ENCODE measurements around the gene TRPM5. TPM values are rescaled to one million over a fixed set of nuclear protein-coding genes. Genes with fewer than 3 reads are reported as not detected.

Gene TRPM5
- total RNA-seq, 4 donors from 2014 or later: not detected

DNA sequence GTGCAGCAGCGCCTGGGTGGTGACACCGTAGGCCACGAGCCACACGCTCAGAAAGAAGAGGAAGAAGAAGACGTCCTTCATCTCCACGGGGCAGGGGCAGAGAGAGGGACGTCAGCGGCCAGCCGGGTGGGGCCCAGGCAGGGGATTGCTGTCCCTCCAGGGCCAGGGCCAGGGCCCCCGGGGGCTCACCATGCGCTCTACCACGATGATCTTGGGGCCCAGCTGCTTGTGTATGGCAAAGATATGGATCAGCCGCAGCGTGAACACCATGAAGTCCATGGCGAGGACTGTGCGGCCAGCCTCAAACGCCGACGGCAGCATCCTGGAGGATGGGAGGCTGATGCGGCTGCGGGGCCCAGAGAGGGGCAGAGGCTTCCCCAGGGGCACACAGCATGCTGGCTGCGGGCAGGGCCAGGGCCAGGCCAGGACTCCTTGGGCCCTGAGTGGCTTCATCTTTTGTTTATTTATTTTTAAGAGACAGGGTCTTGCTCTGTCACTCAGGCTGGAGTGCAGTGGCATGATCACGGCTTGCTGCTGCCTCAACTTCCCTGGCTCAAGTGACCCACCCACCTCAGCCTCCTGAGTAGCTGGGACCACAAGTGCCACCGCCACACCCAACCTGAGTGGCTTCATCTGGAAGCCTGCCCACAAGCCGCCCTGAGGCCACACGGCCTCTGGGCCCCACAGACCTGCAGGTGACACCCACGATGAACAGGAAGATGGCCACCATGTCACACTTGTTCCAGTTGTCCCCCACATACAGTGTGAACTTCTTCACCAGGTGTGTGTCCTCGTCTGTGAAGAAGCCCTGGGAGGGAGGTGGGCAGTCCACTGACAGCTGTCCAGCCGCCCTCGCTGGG, 32.6 kb downstream of the TRPM5 start:
- Histone ChIP-seq H3K4me3 (no peak overlapping the region), H3K9me3 (no peaks in the 10 kb centered on the region), H3K27me3 (peaks cover 0 to 30% (median 0%) of the 10 kb centered on the region in 4 donors), H3K36me3 (no peaks in the 10 kb centered on the region), H3K27ac (no peak overlapping the region), H3K4me1 (peaks cover 0 to 8% (median 0%) of the 10 kb centered on the region in 3 donors)
- 75 to 76% methylated on average over 4 to 14 of the region's 30 CpGs for WGBS, 2 donors
- intact Hi-C loops (cut with DNase I): no loop called here
- no peak for DNase-seq
- no peak for TF ChIP-seq POLR2A (IDR thresholded peaks at IDR 0.05)
- TF ChIP-seq, protein P1, sequence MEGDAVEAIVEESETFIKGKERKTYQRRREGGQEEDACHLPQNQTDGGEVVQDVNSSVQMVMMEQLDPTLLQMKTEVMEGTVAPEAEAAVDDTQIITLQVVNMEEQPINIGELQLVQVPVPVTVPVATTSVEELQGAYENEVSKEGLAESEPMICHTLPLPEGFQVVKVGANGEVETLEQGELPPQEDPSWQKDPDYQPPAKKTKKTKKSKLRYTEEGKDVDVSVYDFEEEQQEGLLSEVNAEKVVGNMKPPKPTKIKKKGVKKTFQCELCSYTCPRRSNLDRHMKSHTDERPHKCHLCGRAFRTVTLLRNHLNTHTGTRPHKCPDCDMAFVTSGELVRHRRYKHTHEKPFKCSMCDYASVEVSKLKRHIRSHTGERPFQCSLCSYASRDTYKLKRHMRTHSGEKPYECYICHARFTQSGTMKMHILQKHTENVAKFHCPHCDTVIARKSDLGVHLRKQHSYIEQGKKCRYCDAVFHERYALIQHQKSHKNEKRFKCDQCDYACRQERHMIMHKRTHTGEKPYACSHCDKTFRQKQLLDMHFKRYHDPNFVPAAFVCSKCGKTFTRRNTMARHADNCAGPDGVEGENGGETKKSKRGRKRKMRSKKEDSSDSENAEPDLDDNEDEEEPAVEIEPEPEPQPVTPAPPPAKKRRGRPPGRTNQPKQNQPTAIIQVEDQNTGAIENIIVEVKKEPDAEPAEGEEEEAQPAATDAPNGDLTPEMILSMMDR (IDR thresholded peaks at IDR 0.05): no peak

DNA sequence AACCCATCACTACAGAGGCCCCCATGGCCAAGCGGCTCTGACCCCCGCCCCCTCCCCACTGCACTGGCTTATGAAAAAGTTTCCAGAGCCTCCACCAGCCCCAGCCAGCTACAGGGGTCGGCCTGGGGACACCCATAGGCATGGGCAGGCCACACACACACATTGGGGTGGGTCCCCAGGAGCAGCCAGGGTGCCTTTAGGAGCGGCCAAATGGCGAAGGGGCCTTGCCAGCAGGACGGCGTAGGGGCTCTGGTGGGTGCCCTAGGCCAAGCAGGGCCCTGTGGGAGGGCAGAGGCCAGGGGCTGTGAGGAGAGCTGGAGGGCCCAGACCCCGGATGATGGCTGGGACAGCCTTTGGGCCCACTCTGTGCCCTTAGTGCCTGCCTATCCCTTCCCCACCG, 33.7 kb downstream of the TRPM5 start:
- H3K27ac ChIP-seq: no peak overlapping the region
- no peak overlapping the region for H3K4me3 ChIP-seq
- no peaks in the 10 kb centered on the region for H3K36me3 ChIP-seq
- peaks cover 0 to 8% (median 0%) of the 10 kb centered on the region in 3 donors for H3K4me1 ChIP-seq
- H3K9me3 ChIP-seq: no peaks in the 10 kb centered on the region
- no peak for DNase-seq
- TF ChIP-seq, protein P1 (IDR thresholded peaks at IDR 0.05): no peak
- no peak for TF ChIP-seq POLR2A (IDR thresholded peaks at IDR 0.05)
- peaks cover 0 to 30% (median 0%) of the 10 kb centered on the region in 4 donors for H3K27me3 ChIP-seq
- WGBS, 2 donors: 73% methylated on average over 5 of the region's 9 CpGs; no CpG with 5 or more reads in 1 of the 2 donors
- intact Hi-C loops (cut with DNase I): no loop called here

DNA sequence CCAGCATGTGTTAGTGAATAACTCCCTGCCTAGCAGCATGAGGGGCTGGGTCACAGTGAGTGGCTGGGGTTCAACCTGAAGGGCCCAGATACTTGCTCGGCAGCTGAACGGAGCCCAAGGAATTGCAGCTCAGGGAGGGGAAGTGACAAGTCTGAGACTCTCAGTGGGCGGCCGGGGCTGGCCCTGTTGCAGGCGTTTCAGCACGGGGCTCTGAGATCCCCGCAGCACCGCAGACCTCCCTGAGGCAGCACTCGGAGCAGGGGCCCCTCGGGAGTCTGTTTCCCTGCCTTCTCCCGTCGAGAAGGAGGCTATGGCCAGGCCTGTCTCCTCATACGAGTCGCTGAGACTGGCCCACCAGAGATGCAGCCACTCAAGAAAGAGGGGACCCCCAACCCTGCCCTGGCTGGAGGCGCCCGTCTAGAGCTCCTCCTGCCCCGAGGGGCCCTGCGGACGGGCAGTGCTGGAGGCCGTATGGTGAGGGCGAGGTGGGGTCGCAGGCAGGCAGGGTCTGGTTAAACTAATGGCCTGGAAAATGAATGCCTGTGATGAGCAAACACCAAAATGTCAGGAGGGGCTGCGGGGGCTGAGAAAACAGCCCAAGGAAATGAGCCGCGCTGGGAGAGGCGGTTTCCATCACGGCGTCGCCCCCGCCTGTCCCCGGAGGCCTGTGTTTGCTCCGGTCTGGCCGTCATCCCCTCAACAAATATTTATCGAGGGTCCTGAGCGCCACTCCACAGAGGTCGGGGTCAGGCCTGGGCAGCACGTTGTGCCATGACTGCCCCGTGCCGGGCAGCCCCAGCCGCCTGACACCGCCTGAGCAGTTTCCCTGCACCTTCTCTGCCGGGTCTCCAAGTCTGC, 34.5 kb downstream of the TRPM5 start:
- DNase-seq: no peak
- TF ChIP-seq, protein P1 (IDR thresholded peaks at IDR 0.05): no peak
- TF ChIP-seq POLR2A (IDR thresholded peaks at IDR 0.05): no peak
- H3K9me3 ChIP-seq: no peaks in the 10 kb centered on the region
- intact Hi-C loops (cut with DNase I): no loop called here
- H3K27ac ChIP-seq: no peak overlapping the region
- no peak overlapping the region for H3K4me3 ChIP-seq
- H3K4me1 ChIP-seq: peaks cover 0 to 8% (median 0%) of the 10 kb centered on the region in 3 donors
- no peaks in the 10 kb centered on the region for H3K36me3 ChIP-seq
- H3K27me3 ChIP-seq: peaks cover 0 to 30% (median 0%) of the 10 kb centered on the region in 4 donors
- 40 to 55% methylated on average over 5 to 9 of the region's 42 CpGs for WGBS, 2 donors

DNA sequence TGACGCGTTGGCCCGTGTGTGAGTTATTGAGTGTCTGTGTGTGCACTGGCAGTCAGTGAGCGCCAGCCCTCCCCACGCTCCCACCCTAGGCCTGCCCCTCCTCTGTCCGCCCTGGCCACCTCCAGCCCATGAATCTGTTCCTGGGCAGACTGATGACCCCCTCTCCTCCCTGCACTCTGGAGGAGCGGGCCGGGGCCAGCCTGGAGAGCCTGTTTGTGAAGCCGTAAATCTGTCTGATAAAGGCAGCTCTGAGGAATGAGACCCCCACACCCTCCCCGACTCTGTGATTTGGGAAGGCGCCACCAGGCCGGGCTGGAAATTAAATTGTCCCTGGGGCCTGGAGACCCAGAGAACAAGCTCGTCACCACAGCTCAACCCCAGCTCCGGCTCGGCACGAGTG, 35.2 kb downstream of the TRPM5 start:
- Histone ChIP-seq H3K27me3 (peaks cover 0 to 30% (median 0%) of the 10 kb centered on the region in 4 donors), H3K9me3 (no peaks in the 10 kb centered on the region), H3K36me3 (peaks cover 0 to 2% (median 0%) of the 10 kb centered on the region in 3 donors), H3K4me3 (no peak overlapping the region), H3K4me1 (peaks cover 0 to 8% (median 0%) of the 10 kb centered on the region in 3 donors), H3K27ac (no peak overlapping the region)
- 71 to 86% methylated on average over 4 to 5 of the region's 16 CpGs for WGBS, 2 donors
- intact Hi-C loops (cut with DNase I): no loop called here
- no peak for TF ChIP-seq POLR2A (IDR thresholded peaks at IDR 0.05)
- TF ChIP-seq, protein P1 (IDR thresholded peaks at IDR 0.05): no peak
- DNase-seq: no peak

Measured in esophagus squamous epithelium (tissue), 5 donors.